MCF 10A (cell line): ENCODE results near the gene POLQ. TPM values are rescaled to one million over a fixed set of nuclear protein-coding genes. Genes with fewer than 3 reads are reported as not detected.

ENCODE experiments used
- BruUV-seq: library from RNA; stranded (reverse); fragments of 400-500 nt; replicated peaks from 2 replicates; lab custom pipeline; 2021; lab: Mats Ljungman, UMichigan
- CTCF ChIA-PET: fragments of 300-600 bp; sonication (Branson Sonifier 250); formaldehyde crosslinking; extraction: SDS; loops from one replicate; lab custom pipeline; 2021; ENCODE audit warnings: antibody characterized with exemption, inconsistent platforms; lab: Yijun Ruan, JAX
- POLR2A ChIA-PET: fragments of 300-600, 350-650 bp; sonication (Branson Sonifier 250); formaldehyde crosslinking; extraction: SDS; loops from one replicate; lab custom pipeline; 2020; ENCODE audit warnings: antibody characterized with exemption, inconsistent platforms; lab: Yijun Ruan, JAX
- DNase-seq: peaks from one replicate; pipeline ENCODE4 v3.0.0-alpha.2; 2018; ENCODE audit not compliant: unreplicated experiment
- H3K27ac Mint-ChIP-seq: one replicate; pipeline ENCODE4 v1.8.0; 2022; ENCODE audit warnings: mild to moderate bottlenecking, low read depth, mixed read lengths; ENCODE audit not compliant: unreplicated experiment
- H3K27me3 Mint-ChIP-seq: one replicate; pipeline ENCODE4 v1.8.0; 2022; ENCODE audit warnings: mixed read lengths; ENCODE audit not compliant: insufficient read depth, unreplicated experiment
- H3K36me3 Mint-ChIP-seq: one replicate; pipeline ENCODE4 v1.8.0; 2022; ENCODE audit warnings: mild to moderate bottlenecking, moderate library complexity, mixed read lengths; ENCODE audit not compliant: insufficient read depth, unreplicated experiment
- H3K4me1 Mint-ChIP-seq: one replicate; pipeline ENCODE4 v1.8.0; 2022; ENCODE audit warnings: mixed read lengths; ENCODE audit not compliant: insufficient read depth, unreplicated experiment
- H3K4me3 Mint-ChIP-seq: one replicate; pipeline ENCODE4 v1.8.0; 2022; ENCODE audit warnings: mild to moderate bottlenecking, moderate library complexity, mixed read lengths; ENCODE audit not compliant: unreplicated experiment
- H3K9me3 Mint-ChIP-seq: one replicate; pipeline ENCODE4 v1.8.0; 2022; ENCODE audit warnings: mixed read lengths; ENCODE audit not compliant: unreplicated experiment
- intact Hi-C: fragments of 100-400 bp; cut with micrococcal nuclease; formaldehyde crosslinking; loops from 2 replicates; pipeline ENCODE4 v1.14.1; 2022
- total RNA-seq: library from RNA; stranded (reverse); gene quantifications from 2 replicates; pipeline ENCODE4 v1.2.3, GENCODE V29; 2022
- TF ChIP-seq, protein P1 (sequence below): fragments of 200-600 bp; IDR thresholded peaks from one replicate; pipeline ENCODE4 v1.8.0; 2022; ENCODE audit warnings: antibody characterized with exemption, mild to moderate bottlenecking; ENCODE audit not compliant: unreplicated experiment

The POLQ gene
- total RNA-seq, 1 experiment from 2014 or later, result 5.8 TPM

DNA sequence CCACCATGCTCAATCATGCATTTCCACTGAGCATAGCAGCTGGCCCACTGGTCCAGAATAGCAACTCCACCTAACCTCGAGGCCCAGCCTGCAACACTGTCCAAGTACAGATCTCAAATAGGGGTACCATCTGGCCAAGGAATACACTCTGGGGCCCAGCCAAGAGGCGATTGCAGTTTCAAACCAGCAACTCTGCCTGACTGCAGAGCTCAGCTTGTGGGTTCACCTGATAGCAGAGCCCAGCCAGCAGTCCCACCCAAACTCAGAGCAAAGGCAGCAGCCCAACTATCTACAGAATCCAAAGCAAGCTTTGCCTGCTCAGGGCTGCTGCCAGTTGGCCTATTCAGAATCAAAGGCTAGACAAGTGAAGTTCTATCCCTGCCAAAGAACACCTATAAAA is 30.5 kb downstream of the POLQ start:
- TF ChIP-seq, protein P1, sequence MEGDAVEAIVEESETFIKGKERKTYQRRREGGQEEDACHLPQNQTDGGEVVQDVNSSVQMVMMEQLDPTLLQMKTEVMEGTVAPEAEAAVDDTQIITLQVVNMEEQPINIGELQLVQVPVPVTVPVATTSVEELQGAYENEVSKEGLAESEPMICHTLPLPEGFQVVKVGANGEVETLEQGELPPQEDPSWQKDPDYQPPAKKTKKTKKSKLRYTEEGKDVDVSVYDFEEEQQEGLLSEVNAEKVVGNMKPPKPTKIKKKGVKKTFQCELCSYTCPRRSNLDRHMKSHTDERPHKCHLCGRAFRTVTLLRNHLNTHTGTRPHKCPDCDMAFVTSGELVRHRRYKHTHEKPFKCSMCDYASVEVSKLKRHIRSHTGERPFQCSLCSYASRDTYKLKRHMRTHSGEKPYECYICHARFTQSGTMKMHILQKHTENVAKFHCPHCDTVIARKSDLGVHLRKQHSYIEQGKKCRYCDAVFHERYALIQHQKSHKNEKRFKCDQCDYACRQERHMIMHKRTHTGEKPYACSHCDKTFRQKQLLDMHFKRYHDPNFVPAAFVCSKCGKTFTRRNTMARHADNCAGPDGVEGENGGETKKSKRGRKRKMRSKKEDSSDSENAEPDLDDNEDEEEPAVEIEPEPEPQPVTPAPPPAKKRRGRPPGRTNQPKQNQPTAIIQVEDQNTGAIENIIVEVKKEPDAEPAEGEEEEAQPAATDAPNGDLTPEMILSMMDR, result no peak
- no peak overlapping the region for H3K4me3 Mint-ChIP-seq
- peaks cover 14% of the 10 kb centered on the region for H3K36me3 Mint-ChIP-seq
- intact Hi-C loops, result no loop called here
- peaks cover 8% of the 10 kb centered on the region for H3K9me3 Mint-ChIP-seq
- ChIA-PET POLR2A (no interaction called here), CTCF (no interaction called here)
- H3K4me1 Mint-ChIP-seq, result no peaks in the 10 kb centered on the region
- no TSS peak for BruUV-seq
- H3K27ac Mint-ChIP-seq, result no peak overlapping the region
- H3K27me3 Mint-ChIP-seq, result no peaks in the 10 kb centered on the region
- no peak for DNase-seq

DNA sequence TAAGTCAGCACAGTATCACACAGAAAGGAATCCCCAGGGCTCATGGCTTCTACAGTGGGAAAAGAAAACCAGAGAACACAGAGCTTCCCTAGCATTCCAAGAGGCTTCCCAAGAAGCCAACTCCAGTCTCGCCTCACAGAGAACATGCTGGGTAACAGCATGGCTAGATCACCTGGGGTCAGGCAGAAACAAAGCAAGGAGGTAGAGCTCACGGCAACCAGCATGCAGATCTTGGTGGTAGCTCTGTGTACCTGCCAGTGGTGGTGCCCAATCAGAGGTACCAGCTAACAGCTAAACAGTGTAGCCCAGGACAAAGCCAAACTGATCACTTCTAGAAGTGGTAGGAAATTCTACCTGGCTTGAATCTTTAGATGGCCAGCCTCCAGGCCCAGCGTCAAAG is 31.3 kb downstream of the POLQ start:
- no TSS peak for BruUV-seq
- Mint-ChIP-seq H3K36me3 (peaks cover 14% of the 10 kb centered on the region), H3K4me1 (no peaks in the 10 kb centered on the region), H3K9me3 (peaks cover 8% of the 10 kb centered on the region), H3K27me3 (no peaks in the 10 kb centered on the region), H3K27ac (no peak overlapping the region), H3K4me3 (no peak overlapping the region)
- TF ChIP-seq, protein P1, result no peak
- DNase-seq, result no peak
- intact Hi-C loops, result no loop called here
- ChIA-PET POLR2A (interaction anchor here (0.7 kb wide), 1 partner anchor 23 kb away, joined by 3 read pairs; no protein-coding TSS in a partner anchor), CTCF (interaction anchor here (0.6 to 1.4 kb wide), 2 partner anchors 9 to 872 kb away, joined by 3 to 4 read pairs; no protein-coding TSS in a partner anchor)

DNA sequence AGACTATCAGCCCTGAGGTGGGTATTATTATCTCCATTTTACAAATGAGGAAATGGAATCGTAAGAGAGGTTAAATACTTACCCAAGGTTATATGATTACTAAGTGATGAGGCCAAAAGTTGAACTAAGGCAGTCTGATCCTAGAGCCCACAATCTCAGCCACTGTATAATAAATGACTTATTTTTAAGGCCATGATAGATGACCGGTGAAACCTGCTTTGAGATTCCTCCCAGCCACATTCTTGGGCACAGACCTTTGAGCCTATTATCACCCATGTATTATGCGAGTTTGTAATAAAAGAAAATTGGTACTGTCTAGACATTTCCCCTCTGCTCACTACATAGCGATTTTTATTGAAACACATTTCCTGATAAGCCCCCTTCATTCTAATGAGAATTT is 37.4 kb downstream of the POLQ start:
- Mint-ChIP-seq H3K36me3 (peaks cover 10% of the 10 kb centered on the region), H3K9me3 (no peaks in the 10 kb centered on the region), H3K27ac (no peak overlapping the region), H3K4me1 (no peaks in the 10 kb centered on the region), H3K27me3 (no peaks in the 10 kb centered on the region), H3K4me3 (no peak overlapping the region)
- TF ChIP-seq, protein P1, result no peak
- DNase-seq, result no peak
- ChIA-PET POLR2A (no interaction called here), CTCF (no interaction called here)
- no TSS peak for BruUV-seq
- intact Hi-C loops, result no loop called here

DNA sequence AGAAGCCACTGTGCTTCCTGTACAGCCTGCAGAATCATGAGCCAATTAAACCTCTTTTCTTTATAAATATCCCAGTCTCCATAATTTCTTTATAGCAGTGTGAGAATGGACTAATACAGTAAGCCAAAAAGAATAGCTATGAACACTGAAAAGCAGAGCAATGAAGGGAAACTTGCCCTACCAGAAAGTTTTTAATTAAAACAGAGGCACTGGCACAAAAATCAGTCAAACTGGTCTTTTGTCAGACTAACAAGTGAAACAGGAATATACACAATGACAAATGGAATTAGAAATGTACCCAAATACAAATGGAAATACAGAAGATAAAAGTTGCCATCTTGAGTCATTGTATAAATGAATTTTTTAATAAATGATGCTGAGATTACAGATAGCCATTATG is 40.5 kb downstream of the POLQ start:
- Mint-ChIP-seq H3K9me3 (no peaks in the 10 kb centered on the region), H3K27ac (no peak overlapping the region), H3K36me3 (peaks cover 10% of the 10 kb centered on the region), H3K4me1 (no peaks in the 10 kb centered on the region), H3K4me3 (no peak overlapping the region), H3K27me3 (no peaks in the 10 kb centered on the region)
- no peak for DNase-seq
- TF ChIP-seq, protein P1, result no peak
- ChIA-PET POLR2A (no interaction called here), CTCF (interaction anchor here (0.6 kb wide), 1 partner anchor 1184 kb away, joined by 3 read pairs; no protein-coding TSS in a partner anchor)
- intact Hi-C loops, result no loop called here
- BruUV-seq, result no TSS peak
